Panc1 (cell line): Measurements from ENCODE around the gene EIF4E3. TPM values are rescaled to one million over a fixed set of nuclear protein-coding genes. Genes with fewer than 3 reads are reported as not detected.

Source experiments
- ATAC-seq: fragments of 200-7000 bp; cut with Tn5 transposase; 2 replicates; pipeline ENCODE4 v1.9.1; 2020; ENCODE audit warnings: mild to moderate bottlenecking, moderate library complexity
- BruUV-seq: library from RNA; stranded (reverse); fragments of 400-500 nt; replicated peaks from 2 replicates; lab custom pipeline; 2021; lab: Mats Ljungman, UMichigan
- CTCF ChIA-PET: fragments of 300-600 bp; sonication (Branson Sonifier 250); formaldehyde crosslinking; loops from one replicate; lab custom pipeline; 2022; ENCODE audit warnings: antibody characterized with exemption; lab: Charles Lee
- POLR2A ChIA-PET: fragments of 300-600 bp; sonication (Branson Sonifier 250); formaldehyde crosslinking; loops from one replicate; lab custom pipeline; 2022; ENCODE audit warnings: antibody characterized with exemption; lab: Charles Lee
- DNase-seq: peaks from one replicate; pipeline ENCODE4 v3.0.0-alpha.2; 2010; ENCODE audit warnings: low read depth, low spot score
- H3K27ac ChIP-seq: 2 replicates; pipeline ENCODE4 v1.5.1; 2011; ENCODE audit warnings: mild to moderate bottlenecking, low read length, inconsistent platforms
- H3K27me3 ChIP-seq: fragments of 200-500 bp; sonication (Bioruptor generic); 2 replicates; pipeline ENCODE4 v1.6.0; 2014; ENCODE audit warnings: low read length, inconsistent platforms; ENCODE audit not compliant: control insufficient read depth, insufficient read depth
- H3K36me3 ChIP-seq: fragments of 200-500 bp; sonication (Bioruptor generic); 2 replicates; pipeline ENCODE4 v1.5.1; 2014; ENCODE audit warnings: inconsistent platforms, mild to moderate bottlenecking, low read length, moderate library complexity; ENCODE audit not compliant: control insufficient read depth, insufficient read depth
- H3K4me1 ChIP-seq: 2 replicates; pipeline ENCODE4 v1.5.1; 2011; ENCODE audit warnings: inconsistent platforms, mild to moderate bottlenecking, low read length, moderate library complexity; ENCODE audit not compliant: control insufficient read depth, insufficient read depth
- H3K4me3 ChIP-seq, 2 experiments: 2 replicates each; pipeline ENCODE4 v1.5.1; 2011 to 2012; ENCODE audit warnings: low read depth in 2 of 2, low read length in 2 of 2, mild to moderate bottlenecking in 2 of 2, inconsistent platforms in 1 of 2, moderate library complexity in 1 of 2
- H3K9me3 ChIP-seq: fragments of 200-500 bp; sonication (Bioruptor generic); 2 replicates; pipeline ENCODE4 v1.5.1; 2014; ENCODE audit warnings: low read depth, mild to moderate bottlenecking, inconsistent platforms, low read length, moderate library complexity; ENCODE audit not compliant: control insufficient read depth, insufficient read depth
- POLR2AphosphoS5 ChIP-seq: IDR thresholded peaks from 2 replicates; pipeline ENCODE4 v1.6.1; 2012; ENCODE audit warnings: mild to moderate bottlenecking, low read depth, low read length, moderate library complexity
- SIN3A ChIP-seq: IDR thresholded peaks from 2 replicates; pipeline ENCODE4 v1.6.1; 2012; ENCODE audit warnings: low read depth, mild to moderate bottlenecking, low read length, moderate library complexity, borderline replicate concordance; ENCODE audit not compliant: insufficient read depth
- TCF7L2 ChIP-seq: IDR thresholded peaks from 2 replicates; pipeline ENCODE4 v1.6.1; 2011; ENCODE audit warnings: mild to moderate bottlenecking, low read depth, low read length, inconsistent platforms
- in situ Hi-C: cut with HindIII; loops from 2 replicates; pipeline ENCODE4 v1.10.0; 2016; ENCODE audit warnings: low sequenced_read_pairs, low pct_unique_long_range_greater_than_20kb
- intact Hi-C: fragments of 100-400 bp; cut with micrococcal nuclease; formaldehyde crosslinking; loops from one replicate; pipeline ENCODE4 v1.10.0; 2022; ENCODE audit not compliant: unreplicated experiment
- total RNA-seq: library from RNA; stranded (reverse); gene quantifications from one replicate; pipeline ENCODE4 v1.2.1, GENCODE V29; 2021; ENCODE audit not compliant: unreplicated experiment
- TF ChIP-seq, protein P1 (sequence below), 2 experiments: IDR thresholded peaks; 2 replicates each; pipeline ENCODE4 v1.6.1; 2011 to 2012; ENCODE audit warnings: low read depth in 2 of 2, control low read depth in 1 of 2, low read length in 1 of 2, mild to moderate bottlenecking in 1 of 2, moderate library complexity in 1 of 2; ENCODE audit not compliant: insufficient read depth in 1 of 2
- TF ChIP-seq, protein P2 (sequence below): fragments of 450-650 bp; IDR thresholded peaks from 2 replicates; pipeline ENCODE4 v1.5.1; 2017; ENCODE audit warnings: mild to moderate bottlenecking

The EIF4E3 gene
- total RNA-seq, 1 experiment from 2014 or later, result 0.39 TPM

DNA sequence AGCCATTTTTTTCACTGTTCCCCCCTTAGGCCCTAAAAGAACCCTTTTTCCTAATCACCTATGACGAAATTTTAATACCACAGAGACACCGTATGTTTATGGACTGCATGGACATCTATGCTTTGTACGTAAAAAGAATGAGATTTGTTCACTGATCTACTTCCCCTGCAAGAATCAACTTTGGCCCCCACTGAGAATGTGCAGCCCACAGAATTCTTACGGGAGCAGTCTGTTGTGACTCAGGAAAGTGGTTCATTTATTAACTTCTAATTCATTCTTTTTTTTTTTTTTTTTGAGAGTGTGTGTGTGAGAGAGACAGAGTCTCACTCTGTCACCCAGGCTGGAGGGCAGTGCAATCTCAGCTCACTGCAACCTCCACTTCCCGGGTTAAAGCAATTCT, 17.6 kb downstream of the EIF4E3 start:
- in situ Hi-C loops, result no loop called here
- Histone ChIP-seq H3K36me3 (no peaks in the 10 kb centered on the region), H3K4me1 (no peaks in the 10 kb centered on the region), H3K27me3 (no peaks in the 10 kb centered on the region), H3K9me3 (no peaks in the 10 kb centered on the region), H3K27ac (no peak overlapping the region), H3K4me3 (no peak overlapping the region)
- intact Hi-C loops, result no loop called here
- no TSS peak for BruUV-seq
- DNase-seq, result no peak
- ChIA-PET POLR2A (no interaction called here), CTCF (no interaction called here)
- TF ChIP-seq, protein P1, sequence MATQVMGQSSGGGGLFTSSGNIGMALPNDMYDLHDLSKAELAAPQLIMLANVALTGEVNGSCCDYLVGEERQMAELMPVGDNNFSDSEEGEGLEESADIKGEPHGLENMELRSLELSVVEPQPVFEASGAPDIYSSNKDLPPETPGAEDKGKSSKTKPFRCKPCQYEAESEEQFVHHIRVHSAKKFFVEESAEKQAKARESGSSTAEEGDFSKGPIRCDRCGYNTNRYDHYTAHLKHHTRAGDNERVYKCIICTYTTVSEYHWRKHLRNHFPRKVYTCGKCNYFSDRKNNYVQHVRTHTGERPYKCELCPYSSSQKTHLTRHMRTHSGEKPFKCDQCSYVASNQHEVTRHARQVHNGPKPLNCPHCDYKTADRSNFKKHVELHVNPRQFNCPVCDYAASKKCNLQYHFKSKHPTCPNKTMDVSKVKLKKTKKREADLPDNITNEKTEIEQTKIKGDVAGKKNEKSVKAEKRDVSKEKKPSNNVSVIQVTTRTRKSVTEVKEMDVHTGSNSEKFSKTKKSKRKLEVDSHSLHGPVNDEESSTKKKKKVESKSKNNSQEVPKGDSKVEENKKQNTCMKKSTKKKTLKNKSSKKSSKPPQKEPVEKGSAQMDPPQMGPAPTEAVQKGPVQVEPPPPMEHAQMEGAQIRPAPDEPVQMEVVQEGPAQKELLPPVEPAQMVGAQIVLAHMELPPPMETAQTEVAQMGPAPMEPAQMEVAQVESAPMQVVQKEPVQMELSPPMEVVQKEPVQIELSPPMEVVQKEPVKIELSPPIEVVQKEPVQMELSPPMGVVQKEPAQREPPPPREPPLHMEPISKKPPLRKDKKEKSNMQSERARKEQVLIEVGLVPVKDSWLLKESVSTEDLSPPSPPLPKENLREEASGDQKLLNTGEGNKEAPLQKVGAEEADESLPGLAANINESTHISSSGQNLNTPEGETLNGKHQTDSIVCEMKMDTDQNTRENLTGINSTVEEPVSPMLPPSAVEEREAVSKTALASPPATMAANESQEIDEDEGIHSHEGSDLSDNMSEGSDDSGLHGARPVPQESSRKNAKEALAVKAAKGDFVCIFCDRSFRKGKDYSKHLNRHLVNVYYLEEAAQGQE (IDR thresholded peaks at IDR 0.05; ENCODE audit: insufficient read depth in 1 of 2, low read depth in 2 of 2, low read length in 1 of 2), result no peak
- TF ChIP-seq POLR2AphosphoS5 (no peak), TCF7L2 (no peak), SIN3A (no peak)
- TF ChIP-seq, protein P2, sequence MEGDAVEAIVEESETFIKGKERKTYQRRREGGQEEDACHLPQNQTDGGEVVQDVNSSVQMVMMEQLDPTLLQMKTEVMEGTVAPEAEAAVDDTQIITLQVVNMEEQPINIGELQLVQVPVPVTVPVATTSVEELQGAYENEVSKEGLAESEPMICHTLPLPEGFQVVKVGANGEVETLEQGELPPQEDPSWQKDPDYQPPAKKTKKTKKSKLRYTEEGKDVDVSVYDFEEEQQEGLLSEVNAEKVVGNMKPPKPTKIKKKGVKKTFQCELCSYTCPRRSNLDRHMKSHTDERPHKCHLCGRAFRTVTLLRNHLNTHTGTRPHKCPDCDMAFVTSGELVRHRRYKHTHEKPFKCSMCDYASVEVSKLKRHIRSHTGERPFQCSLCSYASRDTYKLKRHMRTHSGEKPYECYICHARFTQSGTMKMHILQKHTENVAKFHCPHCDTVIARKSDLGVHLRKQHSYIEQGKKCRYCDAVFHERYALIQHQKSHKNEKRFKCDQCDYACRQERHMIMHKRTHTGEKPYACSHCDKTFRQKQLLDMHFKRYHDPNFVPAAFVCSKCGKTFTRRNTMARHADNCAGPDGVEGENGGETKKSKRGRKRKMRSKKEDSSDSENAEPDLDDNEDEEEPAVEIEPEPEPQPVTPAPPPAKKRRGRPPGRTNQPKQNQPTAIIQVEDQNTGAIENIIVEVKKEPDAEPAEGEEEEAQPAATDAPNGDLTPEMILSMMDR, result no peak
- no peak for ATAC-seq

DNA sequence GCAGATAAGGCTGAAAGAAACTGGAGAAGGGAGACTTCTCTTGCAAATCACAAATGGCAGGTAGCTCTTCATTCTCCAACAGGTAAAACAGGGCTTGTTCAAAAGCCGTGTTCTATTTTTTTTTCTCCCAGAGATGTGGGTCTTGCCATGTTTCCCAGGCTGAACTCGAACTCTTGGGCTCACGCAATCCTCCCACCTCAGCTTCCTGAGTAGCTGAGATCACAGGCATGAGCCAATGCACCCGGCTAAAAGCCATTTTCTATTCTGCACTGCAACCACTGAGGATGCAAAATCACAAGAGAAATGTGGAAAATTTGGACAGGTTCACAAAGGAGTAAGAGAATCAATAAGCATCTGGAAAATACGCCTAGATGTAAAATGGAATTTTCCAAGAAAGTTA, 19.5 kb downstream of the EIF4E3 start:
- CTCF ChIA-PET, result no interaction called here
- in situ Hi-C loops, result no loop called here
- TF ChIP-seq, protein P2, result no peak
- no peak for TF ChIP-seq SIN3A
- no peak for TF ChIP-seq TCF7L2
- TF ChIP-seq, protein P1 (IDR thresholded peaks at IDR 0.05; ENCODE audit: insufficient read depth in 1 of 2, low read depth in 2 of 2, low read length in 1 of 2), result no peak
- TF ChIP-seq POLR2AphosphoS5, result no peak

More for the DNA sequence above, 19.5 kb downstream of the EIF4E3 start:
- H3K27me3 ChIP-seq, result no peaks in the 10 kb centered on the region
- intact Hi-C loops, result no loop called here
- ATAC-seq (no peak), DNase-seq (no peak)
- POLR2A ChIA-PET, result no interaction called here
- no peak overlapping the region for H3K27ac ChIP-seq
- no peaks in the 10 kb centered on the region for H3K4me1 ChIP-seq
- H3K4me3 ChIP-seq, result no peak overlapping the region
- BruUV-seq, result no TSS peak
- no peaks in the 10 kb centered on the region for H3K9me3 ChIP-seq
- no peaks in the 10 kb centered on the region for H3K36me3 ChIP-seq
